ENCODE data around the gene ARAP3.

- TF ChIP-seq CTCF (IDR thresholded peaks at IDR 0.05; ENCODE audit: borderline replicate concordance, extremely low read depth, low read length, poor library complexity, severe bottlenecking) (no peak), EZH2 (IDR thresholded peaks at IDR 0.05; ENCODE audit: borderline replicate concordance, low read depth, low read length, severe bottlenecking) (no peak)
These were observed 31.7 kb upstream of the ARAP3 start for GRCh38 chr5:141713616-141714309.

Measured in DND-41 (cell line).